NCI-H1417 (cell line): ENCODE results near the gene STXBP6.
"Not testable (repeated sequence)": the region's sequence is repeated elsewhere in the genome, so short reads cannot be mapped to it uniquely, and the experiment has no call there.

Source experiments
- DNase-seq, 3 experiments: peaks; one replicate each; lab custom pipeline; 2025; lab: John Stamatoyannopoulos, UW

STXBP6 gene

GRCh38 chr14:24801024-24801423, 248.9 kb downstream of the STXBP6 start:
- DNase-seq, result no peak

DNA sequence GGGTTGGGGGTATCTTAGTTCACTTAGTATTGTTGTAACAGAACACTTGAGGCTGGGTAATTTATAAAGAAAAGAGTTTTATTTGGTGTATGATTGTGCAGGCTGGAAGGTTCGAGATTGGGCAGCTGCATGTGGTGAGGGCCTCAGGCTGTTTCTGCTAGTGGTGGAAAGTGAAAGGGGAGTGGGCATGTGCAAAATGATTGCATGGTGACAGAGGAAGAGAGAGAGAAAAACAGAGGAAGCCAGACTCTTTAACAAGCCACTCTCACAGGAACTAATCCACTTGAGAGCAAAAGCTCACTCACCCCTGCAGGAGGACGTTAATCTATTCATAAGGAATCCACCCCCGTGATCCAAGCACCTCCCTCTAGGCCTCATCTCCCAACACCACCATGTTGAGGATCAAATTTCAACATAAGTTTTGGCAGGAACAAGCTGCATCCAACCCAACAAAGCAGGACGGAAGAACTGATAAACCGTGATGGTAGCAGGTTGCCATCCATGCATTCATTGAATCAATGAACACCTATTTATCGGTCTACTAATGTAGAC, 251.0 kb downstream of the STXBP6 start:
- peak in 1 of 3 experiments; percentile 11 for DNase-seq

DNA sequence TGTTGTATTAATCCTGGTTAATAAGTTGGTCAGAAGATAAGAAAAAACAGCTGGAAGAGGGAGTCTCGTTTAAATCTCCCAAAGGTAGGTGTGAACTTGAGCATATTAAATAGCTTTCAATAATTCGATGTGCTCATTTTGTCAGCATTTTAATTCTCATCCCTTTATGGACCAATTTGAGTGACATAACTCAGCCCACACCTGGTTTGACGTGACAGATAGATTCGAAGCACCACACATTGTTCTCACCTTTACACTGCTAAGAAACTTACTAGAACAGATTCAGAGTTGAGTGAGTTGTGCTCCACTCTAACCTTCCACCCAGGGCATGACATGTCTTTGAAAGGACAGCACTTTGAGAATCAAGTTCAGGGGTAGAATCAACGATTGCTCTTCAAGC, 254.5 kb downstream of the STXBP6 start:
- DNase-seq, result no peak

- peak in 2 of 3 experiments; percentile 16 to 44 for DNase-seq
Observed at GRCh38 chr14:24794644-24795305, 255.2 kb downstream of the STXBP6 start.

GRCh38 chr14:24790196-24790595, 259.8 kb downstream of the STXBP6 start:
- DNase-seq, result no peak

GRCh38 chr14:24789378-24789884, 260.5 kb downstream of the STXBP6 start:
- DNase-seq, result no peak

- no peak for DNase-seq
Observed at GRCh38 chr14:24785698-24786097, 264.2 kb downstream of the STXBP6 start.

DNA sequence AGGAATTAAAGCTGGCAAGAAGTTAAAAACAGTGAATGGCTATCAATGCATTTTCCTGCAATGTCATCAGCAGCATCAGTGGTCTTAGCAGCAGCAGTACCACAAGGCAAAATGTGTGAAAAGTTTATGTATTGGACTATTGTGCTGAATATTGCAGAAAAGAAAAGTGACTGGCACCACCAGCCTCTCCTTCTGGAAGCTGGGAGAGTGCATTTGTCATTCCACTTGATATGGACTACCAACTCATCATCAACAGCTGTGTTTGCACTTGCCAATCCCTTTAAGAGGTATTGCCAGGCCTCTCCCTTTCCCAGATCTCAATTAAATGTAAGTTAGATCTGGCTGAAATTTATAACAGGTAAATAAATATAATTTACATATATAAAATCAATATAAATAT, 265.0 kb downstream of the STXBP6 start:
- peak in 1 of 3 experiments; percentile 49 for DNase-seq

DNA sequence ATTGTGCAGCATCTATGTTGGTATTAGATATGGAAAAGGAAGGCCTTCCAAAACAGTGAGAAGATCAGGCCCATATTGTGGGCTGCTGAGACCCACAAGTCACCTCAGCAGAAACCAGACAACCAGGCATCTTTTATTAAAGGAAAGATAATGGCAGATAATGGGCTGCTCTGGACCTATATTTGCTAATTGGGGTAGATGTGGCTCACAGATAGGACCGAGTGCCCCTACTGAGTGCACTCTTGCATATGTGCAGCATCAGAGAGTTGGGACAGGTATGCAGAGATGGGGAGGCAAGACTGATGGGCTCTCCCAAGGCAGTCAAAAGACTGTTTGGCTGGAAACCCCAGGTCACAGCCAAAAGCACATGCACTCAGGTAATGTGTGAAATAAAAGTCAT, 266.2 kb downstream of the STXBP6 start:
- no peak for DNase-seq

GRCh38 chr14:24780281-24780680, 269.7 kb downstream of the STXBP6 start:
- no peak for DNase-seq

- no peak for DNase-seq
Observed at GRCh38 chr14:24777678-24778077, 272.3 kb downstream of the STXBP6 start.

- DNase-seq, result no peak
Observed at GRCh38 chr14:24775950-24776349, 274.0 kb downstream of the STXBP6 start.

- no peak for DNase-seq
Observed at GRCh38 chr14:24774187-24774915, 275.6 kb downstream of the STXBP6 start.

DNA sequence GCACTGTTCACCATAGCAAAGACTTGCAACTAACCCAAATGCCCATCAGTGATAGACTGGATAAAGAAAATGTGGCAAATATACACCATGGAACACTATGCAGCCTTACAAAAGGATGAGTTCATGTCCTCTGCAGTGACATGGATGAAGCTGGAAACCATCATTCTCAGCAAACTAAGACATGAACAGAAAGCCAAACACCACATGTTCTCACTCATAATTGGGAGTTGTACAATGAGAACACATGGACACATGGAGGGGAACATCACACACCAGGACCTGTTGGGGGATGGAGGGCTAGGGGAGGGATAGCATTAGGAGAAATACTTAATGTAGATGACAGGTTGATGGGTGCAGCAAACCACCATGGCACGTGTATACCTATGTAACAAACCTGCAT, 276.4 kb downstream of the STXBP6 start:
- DNase-seq, result not testable (repeated sequence)

GRCh38 chr14:24766434-24766833, 283.5 kb downstream of the STXBP6 start:
- no peak for DNase-seq

DNA sequence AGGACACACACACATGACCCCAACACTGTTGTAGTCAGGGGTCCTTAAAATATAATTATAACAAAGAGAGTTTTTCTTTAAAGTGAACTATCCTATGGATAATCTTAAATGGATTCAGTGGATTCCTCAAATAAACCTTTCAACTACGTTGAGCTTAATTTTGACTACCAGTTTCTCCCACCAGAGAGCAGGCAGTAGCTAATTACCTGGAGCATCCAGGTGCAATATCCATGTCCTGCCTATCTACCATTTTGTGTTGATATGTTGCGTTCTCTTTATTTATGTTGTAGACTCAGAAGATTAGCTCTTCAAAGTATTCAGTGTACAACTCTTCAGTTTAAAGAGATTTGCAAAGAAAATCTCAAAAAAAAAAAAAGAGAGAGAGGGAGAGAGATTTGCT, 288.8 kb downstream of the STXBP6 start:
- DNase-seq, result peak in 1 of 3 experiments; percentile 52
